ENCODE results near the gene MTA3.

DNA sequence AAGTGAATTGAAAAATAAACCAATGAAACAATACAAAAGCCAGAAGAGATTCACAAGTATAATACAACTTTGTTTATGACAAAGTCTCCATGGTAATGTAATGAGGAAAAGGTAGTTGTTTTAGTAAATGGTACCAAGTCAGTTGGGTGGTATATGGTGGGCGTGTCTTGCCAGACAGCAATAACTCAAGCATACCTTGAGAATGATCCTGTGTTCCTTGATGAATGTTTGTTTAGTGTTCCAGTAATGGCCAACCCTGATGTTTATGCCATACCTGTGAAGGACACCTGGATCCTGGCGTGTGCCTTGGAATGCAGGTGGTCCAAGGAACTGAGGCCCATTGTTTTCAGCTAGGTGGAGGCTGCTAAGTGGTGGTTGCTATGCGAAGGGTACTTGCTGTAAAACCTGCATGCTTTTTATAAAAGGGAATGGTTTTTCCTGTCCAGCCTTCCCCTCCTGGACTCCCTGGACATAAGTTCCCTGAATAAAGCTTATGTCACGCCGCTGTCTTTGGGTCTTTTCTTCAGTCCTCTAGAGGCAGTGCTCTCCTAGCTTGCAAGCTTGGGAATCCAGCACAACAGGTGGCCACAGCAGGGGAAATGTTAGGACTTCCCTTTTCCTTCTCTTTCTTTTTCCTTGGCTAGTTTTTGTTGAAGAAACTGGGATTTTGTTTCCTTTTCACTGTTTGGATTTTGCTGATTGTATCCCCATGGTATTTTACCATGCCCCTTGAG is 54.7 kb downstream of the MTA3 start:
- no peak for TF ChIP-seq EP300 (conservative IDR thresholded peaks at IDR 0.05; ENCODE audit: poor library complexity, severe bottlenecking)
- TF ChIP-seq TAF1 (IDR thresholded peaks at IDR 0.05; ENCODE audit: low read depth): no peak

Data from neural cell (in vitro differentiated cells).